ENCODE measurements around the gene PLA2G4E.

Gene PLA2G4E

GRCh38 chr15:41996921-41997592, 23.8 kb downstream of the PLA2G4E start:
- no peak for TF ChIP-seq POLR2AphosphoS5 (IDR thresholded peaks at IDR 0.05; ENCODE audit: low read depth, low read length)
- no peak for TF ChIP-seq POLR2A (IDR thresholded peaks at IDR 0.05; ENCODE audit: low read depth, low read length)
- TF ChIP-seq TAF1 (IDR thresholded peaks at IDR 0.05; ENCODE audit: low read depth, low read length) = no peak
- no peak for TF ChIP-seq SPI1 (IDR thresholded peaks at IDR 0.05; ENCODE audit: low read depth, low read length)
- FAIRE-seq (no peak), DNase-seq (ENCODE audit: insufficient read length, low spot score) (no peak)

- TF ChIP-seq PAX5 (IDR thresholded peaks at IDR 0.05; ENCODE audit: insufficient read depth, low read length, severe bottlenecking) = no peak
- TF ChIP-seq SPI1 (IDR thresholded peaks at IDR 0.05; ENCODE audit: low read depth, low read length) = no peak
- no peak for TF ChIP-seq TAF1 (IDR thresholded peaks at IDR 0.05; ENCODE audit: low read depth, low read length)
- no peak for TF ChIP-seq POLR2AphosphoS5 (IDR thresholded peaks at IDR 0.05; ENCODE audit: low read depth, low read length)
- no peak for TF ChIP-seq POU2F2 (IDR thresholded peaks at IDR 0.05; ENCODE audit: low read depth, low read length)
- TF ChIP-seq POLR2A (IDR thresholded peaks at IDR 0.05; ENCODE audit: low read depth, low read length) = no peak
- DNase-seq (ENCODE audit: insufficient read length, low spot score) = no peak
- FAIRE-seq = no peak
Observed at GRCh38 chr15:41996376-41996775, 24.5 kb downstream of the PLA2G4E start.

GRCh38 chr15:41995476-41995855, 25.4 kb downstream of the PLA2G4E start:
- FAIRE-seq (no peak), DNase-seq (ENCODE audit: insufficient read length, low spot score) (no peak)
- TF ChIP-seq SPI1 (IDR thresholded peaks at IDR 0.05; ENCODE audit: low read depth, low read length) (no peak), POU2F2 (IDR thresholded peaks at IDR 0.05; ENCODE audit: low read depth, low read length) (no peak), POLR2A (IDR thresholded peaks at IDR 0.05; ENCODE audit: low read depth, low read length) (no peak), PAX5 (IDR thresholded peaks at IDR 0.05; ENCODE audit: insufficient read depth, low read length, severe bottlenecking) (no peak)

- no peak for TF ChIP-seq POLR2AphosphoS5 (IDR thresholded peaks at IDR 0.05; ENCODE audit: low read depth, low read length)
- TF ChIP-seq PAX5 (IDR thresholded peaks at IDR 0.05; ENCODE audit: insufficient read depth, low read length, severe bottlenecking) = no peak
- no peak for TF ChIP-seq TAF1 (IDR thresholded peaks at IDR 0.05; ENCODE audit: low read depth, low read length)
- TF ChIP-seq POU2F2 (IDR thresholded peaks at IDR 0.05; ENCODE audit: low read depth, low read length) = no peak
- no peak for TF ChIP-seq POLR2A (IDR thresholded peaks at IDR 0.05; ENCODE audit: low read depth, low read length)
- TF ChIP-seq SPI1 (IDR thresholded peaks at IDR 0.05; ENCODE audit: low read depth, low read length) = no peak
- FAIRE-seq (no peak), DNase-seq (ENCODE audit: insufficient read length, low spot score) (no peak)
Observed at GRCh38 chr15:41994772-41995475, 25.9 kb downstream of the PLA2G4E start.

GRCh38 chr15:41994171-41994650, 26.6 kb downstream of the PLA2G4E start:
- DNase-seq (ENCODE audit: insufficient read length, low spot score) (no peak), FAIRE-seq (no peak)
- TF ChIP-seq POLR2A (IDR thresholded peaks at IDR 0.05; ENCODE audit: low read depth, low read length) (no peak), TAF1 (IDR thresholded peaks at IDR 0.05; ENCODE audit: low read depth, low read length) (no peak), POLR2AphosphoS5 (IDR thresholded peaks at IDR 0.05; ENCODE audit: low read depth, low read length) (no peak), POU2F2 (IDR thresholded peaks at IDR 0.05; ENCODE audit: low read depth, low read length) (no peak), PAX5 (IDR thresholded peaks at IDR 0.05; ENCODE audit: insufficient read depth, low read length, severe bottlenecking) (no peak), SPI1 (IDR thresholded peaks at IDR 0.05; ENCODE audit: low read depth, low read length) (no peak)

- no peak for FAIRE-seq
- no peak for DNase-seq (ENCODE audit: insufficient read length, low spot score)
- TF ChIP-seq TAF1 (IDR thresholded peaks at IDR 0.05; ENCODE audit: low read depth, low read length) (no peak), PAX5 (IDR thresholded peaks at IDR 0.05; ENCODE audit: insufficient read depth, low read length, severe bottlenecking) (no peak), SPI1 (IDR thresholded peaks at IDR 0.05; ENCODE audit: low read depth, low read length) (no peak)
Observed at GRCh38 chr15:41993472-41994170, 27.2 kb downstream of the PLA2G4E start.

- DNase-seq (ENCODE audit: insufficient read length, low spot score) (no peak), FAIRE-seq (no peak)
- no peak for TF ChIP-seq SPI1 (IDR thresholded peaks at IDR 0.05; ENCODE audit: low read depth, low read length)
- TF ChIP-seq POU2F2 (IDR thresholded peaks at IDR 0.05; ENCODE audit: low read depth, low read length) = no peak
- no peak for TF ChIP-seq TAF1 (IDR thresholded peaks at IDR 0.05; ENCODE audit: low read depth, low read length)
- no peak for TF ChIP-seq POLR2AphosphoS5 (IDR thresholded peaks at IDR 0.05; ENCODE audit: low read depth, low read length)
- no peak for TF ChIP-seq POLR2A (IDR thresholded peaks at IDR 0.05; ENCODE audit: low read depth, low read length)
- no peak for TF ChIP-seq PAX5 (IDR thresholded peaks at IDR 0.05; ENCODE audit: insufficient read depth, low read length, severe bottlenecking)
Observed at GRCh38 chr15:41992803-41993190, 28.0 kb downstream of the PLA2G4E start.

GRCh38 chr15:41992151-41992802, 28.6 kb downstream of the PLA2G4E start:
- DNase-seq (ENCODE audit: insufficient read length, low spot score) (no peak), FAIRE-seq (no peak)
- TF ChIP-seq TAF1 (IDR thresholded peaks at IDR 0.05; ENCODE audit: low read depth, low read length) (no peak), PAX5 (IDR thresholded peaks at IDR 0.05; ENCODE audit: insufficient read depth, low read length, severe bottlenecking) (no peak), POU2F2 (IDR thresholded peaks at IDR 0.05; ENCODE audit: low read depth, low read length) (no peak), POLR2AphosphoS5 (IDR thresholded peaks at IDR 0.05; ENCODE audit: low read depth, low read length) (no peak), POLR2A (IDR thresholded peaks at IDR 0.05; ENCODE audit: low read depth, low read length) (no peak), SPI1 (IDR thresholded peaks at IDR 0.05; ENCODE audit: low read depth, low read length) (no peak)

- TF ChIP-seq POU2F2 (IDR thresholded peaks at IDR 0.05; ENCODE audit: low read depth, low read length) = no peak
- no peak for TF ChIP-seq SPI1 (IDR thresholded peaks at IDR 0.05; ENCODE audit: low read depth, low read length)
- TF ChIP-seq POLR2AphosphoS5 (IDR thresholded peaks at IDR 0.05; ENCODE audit: low read depth, low read length) = no peak
- TF ChIP-seq POLR2A (IDR thresholded peaks at IDR 0.05; ENCODE audit: low read depth, low read length) = no peak
- no peak for TF ChIP-seq PAX5 (IDR thresholded peaks at IDR 0.05; ENCODE audit: insufficient read depth, low read length, severe bottlenecking)
- TF ChIP-seq TAF1 (IDR thresholded peaks at IDR 0.05; ENCODE audit: low read depth, low read length) = no peak
- no peak for DNase-seq (ENCODE audit: insufficient read length, low spot score)
- no peak for FAIRE-seq
Observed at GRCh38 chr15:41990691-41991090, 30.2 kb downstream of the PLA2G4E start.
